Liver (tissue), 9 donors: ENCODE measurements around the gene NBAS. TPM values are rescaled to one million over a fixed set of nuclear protein-coding genes. Genes with fewer than 3 reads are reported as not detected.
"Not testable (repeated sequence)": the region's sequence is repeated elsewhere in the genome, so short reads cannot be mapped to it uniquely, and the experiment has no call there.

Experiments used
- DNase-seq: peaks from one replicate; pipeline ENCODE4 v3.0.0-alpha.2; 2017; ENCODE audit warnings: low spot score
- H3K27ac ChIP-seq, 2 donors: one replicate each; pipeline ENCODE4 v1.7.0; 2013; ENCODE audit warnings: inconsistent platforms in 2 of 2, low read length in 2 of 2, control low read depth in 1 of 2, low read depth in 1 of 2, mild to moderate bottlenecking in 1 of 2
- H3K27me3 ChIP-seq, 4 donors: one replicate each; pipeline versions ENCODE4 v1.6.1 to v1.7.0; 2013; ENCODE audit warnings: low read length in 3 of 4, inconsistent platforms in 1 of 4, mild to moderate bottlenecking in 1 of 4, moderate library complexity in 1 of 4; ENCODE audit not compliant: control insufficient read depth in 4 of 4, insufficient read depth in 4 of 4
- H3K36me3 ChIP-seq, 4 donors: one replicate each; pipeline versions ENCODE4 v1.6.1 to v1.7.0; 2013; ENCODE audit warnings: low read length in 3 of 4, mild to moderate bottlenecking in 3 of 4, low read depth in 1 of 4, moderate library complexity in 1 of 4; ENCODE audit not compliant: control insufficient read depth in 4 of 4, insufficient read depth in 3 of 4
- H3K4me1 ChIP-seq, 4 donors: one replicate each; pipeline versions ENCODE4 v1.6.1 to v1.7.0; 2013; ENCODE audit warnings: low read length in 3 of 4, mild to moderate bottlenecking in 3 of 4, moderate library complexity in 1 of 4; ENCODE audit not compliant: control insufficient read depth in 4 of 4, insufficient read depth in 4 of 4
- H3K4me3 ChIP-seq, 3 donors: one replicate each; pipeline versions ENCODE4 v1.6.1 to v1.7.0; 2013; ENCODE audit warnings: low read length in 3 of 3, control low read depth in 1 of 3, low read depth in 1 of 3, mild to moderate bottlenecking in 1 of 3
- H3K9ac ChIP-seq, 2 donors: one replicate each; pipeline ENCODE4 v1.7.0; 2013; ENCODE audit warnings: low read length in 2 of 2, mild to moderate bottlenecking in 2 of 2, moderate library complexity in 2 of 2, control low read depth in 1 of 2, low read depth in 1 of 2
- H3K9me3 ChIP-seq, 4 donors: one replicate each; pipeline versions ENCODE4 v1.6.1 to v1.7.0; 2013; ENCODE audit warnings: low read length in 3 of 4; ENCODE audit not compliant: control insufficient read depth in 4 of 4
- ATF3 ChIP-seq: IDR thresholded peaks from 2 replicates; pipeline ENCODE4 v1.6.1; 2016; ENCODE audit warnings: antibody characterized with exemption
- CTCF ChIP-seq: fragments of 150-350 bp; IDR thresholded peaks from 2 replicates; pipeline ENCODE4 v1.5.1; 2017; ENCODE audit warnings: improper control_type of control experiment, low read depth, low read length; ENCODE audit not compliant: missing input control
- FOXA1 ChIP-seq: IDR thresholded peaks from 2 replicates; pipeline ENCODE4 v1.6.1; 2016; ENCODE audit warnings: antibody characterized with exemption
- GABPA ChIP-seq, 2 donors: IDR thresholded peaks in 1 of 2; conservative IDR thresholded peaks in 1 of 2; 2 replicates each; pipeline ENCODE4 v1.6.1; 2016; ENCODE audit warnings: antibody characterized with exemption in 2 of 2, mild to moderate bottlenecking in 1 of 2, moderate library complexity in 1 of 2
- HNF4G ChIP-seq: IDR thresholded peaks from 2 replicates; pipeline ENCODE4 v1.6.1; 2016; ENCODE audit warnings: antibody characterized with exemption
- JUND ChIP-seq, 2 donors: IDR thresholded peaks; 2 replicates each; pipeline ENCODE4 v1.6.1; 2016; ENCODE audit warnings: antibody characterized with exemption in 2 of 2
- MAX ChIP-seq: IDR thresholded peaks from 2 replicates; pipeline ENCODE4 v1.6.1; 2016; ENCODE audit warnings: antibody characterized with exemption
- NR2F2 ChIP-seq: IDR thresholded peaks from 2 replicates; pipeline ENCODE4 v1.6.1; 2016; ENCODE audit warnings: antibody characterized with exemption
- REST ChIP-seq: IDR thresholded peaks from 2 replicates; pipeline ENCODE4 v1.6.1; 2016; ENCODE audit warnings: antibody characterized with exemption, mild to moderate bottlenecking
- WGBS: extraction: QIAGEN DNeasy Blood & Tissue Kit; methylation state at CpG from one replicate; pipeline ENCODE4 v1.1.7; 2013; 5-methylcytosine and 5-hydroxymethylcytosine counted together
- polyA plus RNA-seq, 2 donors: library from polyadenylated mRNA; stranded (reverse) in 1 of 2; unstranded in 1 of 2; fragments of 200-250 nt in 1 of 2; fragments of >200 nt in 1 of 2; fragmentation: Nextera tagmentation in 1 of 2; extraction: Ambion mirVana in 1 of 2; gene quantifications; one replicate each; pipeline versions ENCODE4 v1.2.1 to v1.2.3, GENCODE V29; 2013 to 2015
- total RNA-seq, 2 donors: library from RNA; depleted of rRNA; stranded (reverse); fragments of >200 nt; gene quantifications; one replicate each; pipeline ENCODE4 v1.2.3, GENCODE V29; 2014
- donor health status: healthy.
- donor health status: healthy.
- donor health status: healthy.
- donor health status: healthy.
- donor health status: healthy.

Gene NBAS
- total and polyA plus RNA-seq, 4 donors = 10.5 to 40.0 (median 18.9) TPM

- no peak for TF ChIP-seq CTCF
- TF ChIP-seq HNF4G = no peak
- no peak for TF ChIP-seq GABPA (IDR thresholded peaks at IDR 0.05 in 1 of 2, conservative IDR thresholded peaks at IDR 0.05 in 1 of 2)
- no peak for TF ChIP-seq NR2F2
- TF ChIP-seq JUND (IDR thresholded peaks at IDR 0.05) = no peak
Observed at GRCh38 chr2:15251753-15252152, 309.4 kb downstream of the NBAS start (continued).

- not testable (repeated sequence) for DNase-seq, H3K4me1 ChIP-seq, H3K9me3 ChIP-seq, H3K27ac ChIP-seq, H3K4me3 ChIP-seq, H3K27me3 ChIP-seq, H3K9ac ChIP-seq, H3K36me3 ChIP-seq
- 96% methylated on average over 3 of the region's 3 CpGs for WGBS
Observed at GRCh38 chr2:15250946-15251345, 310.2 kb downstream of the NBAS start.

GRCh38 chr2:15246870-15247269 lies 314.3 kb downstream of the NBAS start:
- Histone ChIP-seq H3K27ac (no peak overlapping the region), H3K9ac (no peak overlapping the region), H3K9me3 (no peaks in the 10 kb centered on the region), H3K4me3 (no peak overlapping the region), H3K36me3 (no peaks in the 10 kb centered on the region), H3K4me1 (no peaks in the 10 kb centered on the region), H3K27me3 (no peaks in the 10 kb centered on the region)
- WGBS = 97% methylated on average over 5 of the region's 5 CpGs
- no peak for TF ChIP-seq CTCF
- no peak for TF ChIP-seq REST
- no peak for TF ChIP-seq FOXA1
- TF ChIP-seq ATF3 = no peak
- no peak for TF ChIP-seq MAX
- no peak for DNase-seq
